ENCODE measurements around the gene VWA3B.
"Not testable (repeated sequence)": the region's sequence is repeated elsewhere in the genome, so short reads cannot be mapped to it uniquely, and the experiment has no call there.

Gene VWA3B

DNA sequence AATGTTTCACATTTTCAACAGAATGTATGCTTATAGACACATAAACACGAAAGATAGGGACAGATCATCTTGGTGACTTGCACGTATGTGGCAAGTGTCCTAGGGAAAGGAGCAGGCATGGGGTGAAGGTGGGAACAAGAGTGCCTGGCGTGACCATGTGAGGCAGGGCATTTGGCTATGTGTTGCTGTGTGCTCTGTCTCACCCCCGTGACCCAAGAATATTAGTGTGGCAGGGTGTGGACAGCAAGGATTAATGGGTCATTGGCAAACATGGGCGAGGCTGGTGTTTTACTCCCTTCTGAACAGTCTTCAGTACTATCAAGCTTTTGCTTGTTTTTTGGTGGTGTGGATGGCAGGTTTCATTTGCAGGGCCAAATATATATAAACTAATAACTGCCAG lies 1.3 kb upstream of the VWA3B start:
- DNase-seq (ENCODE audit: low read depth in 2 of 2) = no peak

- DNase-seq (ENCODE audit: low read depth in 2 of 2) = no peak
These were observed 567 bp downstream of the VWA3B start for GRCh38 chr2:98087447-98088020.

DNA sequence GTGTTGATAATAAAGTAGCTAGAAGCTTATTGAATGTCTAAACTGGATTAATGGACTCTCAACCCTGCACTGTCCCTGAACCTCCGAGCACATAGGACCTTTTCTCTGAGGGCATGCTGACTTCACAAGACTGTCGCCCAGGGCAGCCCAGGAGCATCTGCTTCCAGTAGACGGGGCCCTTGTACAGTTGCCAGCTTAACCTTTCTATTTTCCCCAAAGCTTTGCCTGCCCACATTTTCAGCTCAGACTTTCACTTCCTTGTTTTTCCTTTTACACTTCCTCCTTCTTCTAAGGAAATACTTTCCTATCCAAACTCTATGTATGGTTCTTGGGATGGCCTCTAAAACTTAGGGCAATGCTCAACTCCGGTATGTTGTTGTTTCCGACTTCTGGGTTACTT lies 1.3 kb downstream of the VWA3B start:
- no peak for DNase-seq (ENCODE audit: low read depth in 2 of 2)

GRCh38 chr2:98089941-98090340 lies 3.0 kb downstream of the VWA3B start:
- no peak for DNase-seq (ENCODE audit: low read depth in 2 of 2)

DNA sequence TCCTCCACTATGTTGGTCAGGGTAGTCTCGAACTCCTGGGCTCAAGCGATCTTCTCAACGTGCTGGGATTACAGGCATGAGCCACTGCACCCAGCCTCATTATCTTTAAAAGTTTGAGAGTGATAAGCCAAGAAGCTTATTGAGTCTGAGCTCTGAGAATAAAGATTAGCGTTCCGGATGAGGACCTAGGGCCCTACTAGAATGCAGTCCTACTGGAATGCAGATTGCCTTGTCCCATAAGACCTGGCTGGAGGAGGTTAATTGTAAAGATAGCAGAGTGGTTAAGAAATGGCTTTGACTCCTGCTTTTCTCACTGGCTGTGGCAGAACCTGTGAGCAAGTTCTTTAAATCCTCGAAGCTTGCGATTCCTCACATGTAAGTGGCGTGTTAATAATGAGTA lies 4.0 kb downstream of the VWA3B start:
- no peak for DNase-seq (ENCODE audit: low read depth in 2 of 2)

GRCh38 chr2:98091738-98092137 lies 4.8 kb downstream of the VWA3B start:
- no peak for DNase-seq (ENCODE audit: low read depth in 2 of 2)

DNA sequence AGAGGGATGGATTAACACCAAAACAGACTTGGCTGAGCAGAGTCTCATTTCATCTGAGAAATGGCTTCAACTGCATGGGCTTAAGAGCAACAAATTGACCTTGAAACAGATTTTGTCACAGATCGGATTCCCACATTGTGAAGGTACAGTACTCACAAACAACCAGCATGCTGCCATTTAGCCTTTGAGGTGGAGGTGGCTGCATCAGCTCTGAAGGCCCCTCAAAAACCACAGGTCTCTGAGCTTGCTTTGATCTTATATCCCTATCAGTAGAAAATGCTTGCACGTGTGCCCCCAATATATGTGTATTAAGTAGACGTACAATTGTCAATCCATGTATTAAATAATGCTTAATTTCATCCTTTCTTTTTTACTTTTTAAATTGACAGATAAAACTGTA lies 6.2 kb downstream of the VWA3B start:
- no peak for DNase-seq (ENCODE audit: low read depth in 2 of 2)

GRCh38 chr2:98093611-98094010 lies 6.6 kb downstream of the VWA3B start:
- no peak for DNase-seq (ENCODE audit: low read depth in 2 of 2)

GRCh38 chr2:98099939-98100743 lies 13.2 kb downstream of the VWA3B start:
- no peak for DNase-seq (ENCODE audit: low read depth in 2 of 2)

DNA sequence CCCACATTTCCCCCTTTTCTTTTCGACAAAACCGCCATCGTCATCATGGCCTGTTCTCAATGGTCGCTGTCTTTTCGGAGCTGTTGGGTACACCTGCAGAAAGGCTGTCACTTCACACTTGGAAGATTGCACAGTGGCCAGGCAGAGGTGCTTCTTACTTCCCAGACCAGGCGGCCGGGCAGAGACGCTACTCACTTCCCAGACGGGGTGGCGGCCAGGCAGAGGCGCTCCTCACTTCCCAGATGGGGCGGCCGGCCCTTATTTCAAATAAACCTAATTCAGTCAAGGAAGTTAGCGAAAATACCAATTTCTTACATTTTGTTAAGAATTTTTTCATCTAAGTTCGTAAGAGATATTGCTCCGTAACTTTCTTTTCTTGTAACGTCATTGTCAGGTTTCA lies 15.3 kb downstream of the VWA3B start:
- DNase-seq (ENCODE audit: low read depth in 2 of 2) = not testable (repeated sequence)

DNA sequence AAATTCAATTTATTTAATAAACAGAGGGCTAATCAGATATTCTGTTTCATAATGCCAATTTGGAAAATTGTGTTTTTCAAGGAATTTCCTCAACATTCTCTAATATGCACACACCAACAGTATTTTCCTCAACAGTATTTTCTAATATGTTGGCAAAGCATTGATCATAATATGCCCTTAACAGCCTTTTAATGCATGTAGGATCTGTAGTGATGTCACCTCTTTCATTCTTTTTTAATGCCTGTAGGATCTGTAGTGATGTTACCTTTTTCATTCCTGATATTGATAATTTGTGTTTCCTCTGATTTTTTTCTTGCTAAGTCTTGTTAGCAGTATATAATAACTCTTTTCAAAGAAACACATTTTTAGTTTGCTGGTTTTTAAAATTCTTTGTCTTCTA lies 15.9 kb downstream of the VWA3B start:
- no peak for DNase-seq (ENCODE audit: low read depth in 2 of 2)

GRCh38 chr2:98108110-98108509 lies 21.1 kb downstream of the VWA3B start:
- DNase-seq (ENCODE audit: low read depth in 2 of 2) = no peak

- no peak for DNase-seq (ENCODE audit: low read depth in 2 of 2)
These were observed 23.8 kb downstream of the VWA3B start for GRCh38 chr2:98110741-98111140.

DNA sequence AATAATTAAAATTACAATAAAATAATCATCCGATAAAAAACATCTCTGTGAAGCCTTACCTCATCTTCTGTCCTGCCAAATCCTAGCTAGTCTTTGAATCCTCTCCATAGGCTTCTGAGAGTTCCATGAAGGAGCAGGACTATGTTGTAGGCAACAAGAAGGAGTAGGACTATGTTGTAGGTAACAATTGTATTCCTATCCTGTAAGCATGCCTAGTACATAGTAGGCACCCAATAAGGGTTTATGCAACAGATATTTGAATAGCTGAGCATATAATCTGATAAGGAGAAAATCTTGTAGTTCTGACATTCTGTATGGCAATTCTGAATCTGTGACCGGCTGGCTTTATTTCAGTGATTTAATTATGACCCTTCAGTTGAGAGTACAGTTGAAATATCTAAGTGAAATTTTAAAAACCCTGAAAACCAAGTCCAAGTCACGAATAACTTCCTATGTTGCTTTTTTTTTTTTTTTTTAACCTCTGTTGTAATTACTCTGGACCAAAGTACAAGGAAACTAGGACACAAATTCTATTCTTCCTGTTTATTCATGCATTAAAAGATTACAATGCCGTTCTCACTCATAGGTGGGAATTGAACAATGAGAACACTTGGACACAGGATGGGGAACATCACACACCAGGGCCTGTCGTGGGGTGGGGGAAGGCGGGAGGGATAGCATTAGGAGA lies 27.8 kb downstream of the VWA3B start:
- DNase-seq (ENCODE audit: low read depth in 2 of 2) = no peak

- no peak for DNase-seq (ENCODE audit: low read depth in 2 of 2)
These were observed 31.2 kb downstream of the VWA3B start for GRCh38 chr2:98118161-98118560.

DNA sequence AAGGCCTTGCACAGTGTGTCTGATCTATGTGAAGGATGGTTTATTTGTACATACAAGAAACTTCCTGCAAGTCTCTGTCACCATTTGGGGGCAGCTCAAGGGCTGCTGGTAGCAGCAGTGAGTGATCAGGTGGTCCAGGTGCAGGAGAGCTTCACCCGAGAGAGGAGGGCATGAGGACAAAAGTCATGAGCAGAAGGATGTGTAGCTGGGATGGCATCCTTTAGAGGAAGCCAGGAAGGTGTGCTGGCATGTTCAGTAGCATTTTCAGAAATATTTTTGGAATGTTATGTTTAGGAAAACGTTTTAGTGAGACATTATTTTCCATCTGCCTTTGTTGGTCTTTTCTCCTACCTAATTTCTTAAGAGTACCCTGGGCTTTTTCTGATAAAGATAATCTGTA lies 31.9 kb downstream of the VWA3B start:
- DNase-seq (ENCODE audit: low read depth in 2 of 2) = no peak

DNA sequence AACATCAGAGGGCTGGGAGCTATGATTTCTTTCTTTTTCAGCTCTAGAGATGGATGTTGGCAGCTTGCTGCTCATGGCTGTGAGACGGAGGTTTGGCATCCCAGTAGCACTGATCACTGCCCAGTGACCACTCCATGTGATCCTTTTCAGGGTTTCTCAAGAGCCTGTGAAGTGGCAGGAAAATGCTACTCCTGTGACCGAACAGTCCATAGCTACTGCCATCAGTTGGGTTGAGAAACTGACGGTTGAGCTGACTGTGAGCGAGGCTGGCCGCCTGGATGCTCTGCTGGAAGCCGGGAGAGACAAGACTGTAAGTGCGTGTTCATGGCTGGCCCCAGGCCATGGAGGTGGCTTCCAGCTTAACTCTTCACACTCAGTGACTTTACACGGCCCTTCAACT lies 34.2 kb downstream of the VWA3B start:
- no peak for DNase-seq (ENCODE audit: low read depth in 2 of 2)

DNA sequence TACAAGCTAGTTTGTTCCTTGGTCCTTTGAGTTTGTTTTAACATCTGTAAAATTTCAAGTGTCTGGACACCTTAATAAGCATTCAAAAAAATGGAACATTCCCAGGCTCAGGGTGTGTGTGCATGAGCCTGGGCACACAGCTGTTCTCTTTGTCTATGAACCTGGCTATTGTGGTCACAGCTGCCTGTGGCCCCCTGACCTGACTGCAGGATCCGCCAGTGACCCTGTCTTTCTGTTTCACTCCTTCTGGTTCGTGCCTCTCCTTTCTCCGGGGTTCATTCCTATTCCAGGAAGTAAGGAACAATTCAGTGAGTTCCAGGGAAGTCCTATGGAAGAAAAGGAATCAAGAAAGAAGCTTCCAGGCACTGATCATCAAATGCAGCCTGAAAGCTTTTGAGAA lies 35.6 kb downstream of the VWA3B start:
- DNase-seq (ENCODE audit: low read depth in 2 of 2) = no peak

- no peak for DNase-seq (ENCODE audit: low read depth in 2 of 2)
These were observed 36.3 kb downstream of the VWA3B start for GRCh38 chr2:98123286-98123685.

- DNase-seq (ENCODE audit: low read depth in 2 of 2) = no peak
These were observed 39.1 kb downstream of the VWA3B start for GRCh38 chr2:98126061-98126460.

- no peak for DNase-seq (ENCODE audit: low read depth in 2 of 2)
These were observed 40.4 kb downstream of the VWA3B start for GRCh38 chr2:98127229-98127989.

DNA sequence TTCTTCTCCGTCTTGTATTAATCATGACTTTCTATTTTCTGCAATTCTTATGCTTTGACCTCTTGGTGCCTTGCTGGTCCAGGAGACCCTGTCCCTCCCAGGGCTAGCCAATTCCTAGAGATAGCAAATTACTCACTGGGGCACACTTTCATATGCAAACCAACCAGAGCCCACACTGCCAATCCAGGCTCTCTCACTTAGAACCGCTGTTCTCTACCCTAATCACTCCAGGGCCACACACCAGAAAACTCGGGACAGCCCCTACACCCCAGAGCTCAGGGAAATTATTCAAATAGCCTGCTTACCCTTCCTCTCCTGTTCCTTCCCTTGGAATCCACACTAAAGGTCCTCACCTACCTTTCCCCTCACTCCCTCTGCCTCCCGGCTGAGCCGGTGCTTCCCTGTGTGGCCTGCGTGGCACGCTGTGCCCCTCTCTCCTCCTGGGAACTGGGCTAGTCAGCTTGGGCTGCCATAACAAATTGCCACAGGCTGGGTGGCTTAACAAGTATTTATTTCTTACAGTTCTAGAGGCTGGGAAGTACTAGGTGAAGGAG lies 41.7 kb downstream of the VWA3B start:
- no peak for DNase-seq (ENCODE audit: low read depth in 2 of 2)
